ENCODE measurements around the gene PTPRN2. TPM values are rescaled to one million over a fixed set of nuclear protein-coding genes. Genes with fewer than 3 reads are reported as not detected.

PTPRN2 gene
- total RNA-seq, 1 donor from 2014 or later = 0.33 TPM

GRCh38 chr7:157874870-157875229, 712.8 kb downstream of the PTPRN2 start:
- DNase-seq (ENCODE audit: low spot score) (no peak), ATAC-seq (peak; percentile 13)

GRCh38 chr7:157874208-157874816, 713.3 kb downstream of the PTPRN2 start:
- ATAC-seq (no peak), DNase-seq (ENCODE audit: low spot score) (no peak)

- DNase-seq (ENCODE audit: low spot score) (no peak), ATAC-seq (no peak)
Observed at GRCh38 chr7:157873664-157874063, 714.0 kb downstream of the PTPRN2 start.

GRCh38 chr7:157873181-157873580, 714.4 kb downstream of the PTPRN2 start:
- ATAC-seq (no peak), DNase-seq (ENCODE audit: low spot score) (no peak)

GRCh38 chr7:157872447-157872846, 715.2 kb downstream of the PTPRN2 start:
- ATAC-seq (no peak), DNase-seq (ENCODE audit: low spot score) (no peak)

GRCh38 chr7:157871681-157872080, 715.9 kb downstream of the PTPRN2 start:
- ATAC-seq (no peak), DNase-seq (ENCODE audit: low spot score) (no peak)

GRCh38 chr7:157870644-157871290, 716.9 kb downstream of the PTPRN2 start:
- ATAC-seq = no peak
- no peak for DNase-seq (ENCODE audit: low spot score)

- DNase-seq (ENCODE audit: low spot score) = no peak
Observed at GRCh38 chr7:157869793-157870192, 717.8 kb downstream of the PTPRN2 start.

GRCh38 chr7:157867685-157868305, 719.8 kb downstream of the PTPRN2 start:
- no peak for DNase-seq (ENCODE audit: low spot score)

More at GRCh38 chr7:157869793-157870192, 717.8 kb downstream of the PTPRN2 start:
- no peak for ATAC-seq

GRCh38 chr7:157866336-157866924, 721.2 kb downstream of the PTPRN2 start:
- no peak for ATAC-seq

More at GRCh38 chr7:157867685-157868305, 719.8 kb downstream of the PTPRN2 start:
- ATAC-seq = no peak

GRCh38 chr7:157865351-157866165, 722.1 kb downstream of the PTPRN2 start:
- no peak for DNase-seq (ENCODE audit: low spot score)
- no peak for ATAC-seq

More at GRCh38 chr7:157866336-157866924, 721.2 kb downstream of the PTPRN2 start:
- no peak for DNase-seq (ENCODE audit: low spot score)

- no peak for ATAC-seq
- DNase-seq (ENCODE audit: low spot score) = no peak
Observed at GRCh38 chr7:157864911-157865310, 722.7 kb downstream of the PTPRN2 start.

- DNase-seq (ENCODE audit: low spot score) = no peak
- ATAC-seq = no peak
Observed at GRCh38 chr7:157863906-157864810, 723.5 kb downstream of the PTPRN2 start.

GRCh38 chr7:157863176-157863575, 724.4 kb downstream of the PTPRN2 start:
- ATAC-seq (no peak), DNase-seq (ENCODE audit: low spot score) (no peak)

GRCh38 chr7:157862731-157863130, 724.9 kb downstream of the PTPRN2 start:
- DNase-seq (ENCODE audit: low spot score) (no peak), ATAC-seq (no peak)

- ATAC-seq (no peak), DNase-seq (ENCODE audit: low spot score) (no peak)
Observed at GRCh38 chr7:157861551-157861950, 726.1 kb downstream of the PTPRN2 start.

- DNase-seq (ENCODE audit: low spot score) = no peak
- ATAC-seq = no peak
Observed at GRCh38 chr7:157861031-157861491, 726.6 kb downstream of the PTPRN2 start.

GRCh38 chr7:157860406-157860805, 727.2 kb downstream of the PTPRN2 start:
- ATAC-seq = no peak
- no peak for DNase-seq (ENCODE audit: low spot score)

- DNase-seq (ENCODE audit: low spot score) = no peak
- ATAC-seq = no peak
Observed at GRCh38 chr7:157859915-157860314, 727.7 kb downstream of the PTPRN2 start.

GRCh38 chr7:157857578-157858075, 730.0 kb downstream of the PTPRN2 start:
- no peak for ATAC-seq
- DNase-seq (ENCODE audit: low spot score) = no peak
